ENCODE data around the gene CDKAL1. TPM values are rescaled to one million over a fixed set of nuclear protein-coding genes. Genes with fewer than 3 reads are reported as not detected.

The CDKAL1 gene
- total RNA-seq, 1 donor from 2014 or later, result 9.1 TPM

GRCh38 chr6:20599302-20600051 lies 65.2 kb downstream of the CDKAL1 start:
- intact Hi-C loops (cut with micrococcal nuclease), result no loop called here
- DNase-seq, result no peak
- H3K4me3 ChIP-seq, result no peak overlapping the region
- H3K36me3 ChIP-seq, result peaks cover 24% of the 10 kb centered on the region
- no peaks in the 10 kb centered on the region for H3K27me3 ChIP-seq (ENCODE audit: low read depth)
- TF ChIP-seq CTCF (IDR thresholded peaks at IDR 0.05; ENCODE audit: borderline replicate concordance), result no peak
- H3K9me3 ChIP-seq (replicated peaks), result peaks cover 5% of the 10 kb centered on the region
- no peaks in the 10 kb centered on the region for H3K4me1 ChIP-seq
- no peak overlapping the region for H3K27ac ChIP-seq (replicated peaks)

- TF ChIP-seq CTCF (IDR thresholded peaks at IDR 0.05; ENCODE audit: borderline replicate concordance), result no peak
- Histone ChIP-seq H3K36me3 (peaks cover 14% of the 10 kb centered on the region), H3K4me3 (no peak overlapping the region), H3K27me3 (ENCODE audit: low read depth) (no peaks in the 10 kb centered on the region), H3K4me1 (no peaks in the 10 kb centered on the region), H3K9me3 (replicated peaks) (no peaks in the 10 kb centered on the region), H3K27ac (replicated peaks) (no peak overlapping the region)
- DNase-seq, result no peak
- intact Hi-C loops (cut with micrococcal nuclease), result no loop called here
Observed at GRCh38 chr6:20600831-20601230, 66.6 kb downstream of the CDKAL1 start.

- no peak for TF ChIP-seq CTCF (IDR thresholded peaks at IDR 0.05; ENCODE audit: borderline replicate concordance)
- Histone ChIP-seq H3K36me3 (peaks cover 3% of the 10 kb centered on the region), H3K4me1 (no peaks in the 10 kb centered on the region), H3K4me3 (no peak overlapping the region), H3K27ac (replicated peaks) (no peak overlapping the region), H3K27me3 (ENCODE audit: low read depth) (no peaks in the 10 kb centered on the region), H3K9me3 (replicated peaks) (no peaks in the 10 kb centered on the region)
- intact Hi-C loops (cut with micrococcal nuclease), result no loop called here
- DNase-seq, result no peak
Observed at GRCh38 chr6:20604159-20604558, 69.9 kb downstream of the CDKAL1 start.

GRCh38 chr6:20605061-20605460 lies 70.8 kb downstream of the CDKAL1 start:
- intact Hi-C loops (cut with micrococcal nuclease), result no loop called here
- H3K27me3 ChIP-seq (ENCODE audit: low read depth), result no peaks in the 10 kb centered on the region
- no peaks in the 10 kb centered on the region for H3K4me1 ChIP-seq
- H3K36me3 ChIP-seq, result no peaks in the 10 kb centered on the region
- H3K4me3 ChIP-seq, result no peak overlapping the region
- no peak for DNase-seq
- H3K27ac ChIP-seq (replicated peaks), result no peak overlapping the region
- peaks cover 4% of the 10 kb centered on the region for H3K9me3 ChIP-seq (replicated peaks)
- no peak for TF ChIP-seq CTCF (IDR thresholded peaks at IDR 0.05; ENCODE audit: borderline replicate concordance)

GRCh38 chr6:20605581-20605980 lies 71.3 kb downstream of the CDKAL1 start:
- Histone ChIP-seq H3K27me3 (ENCODE audit: low read depth) (no peaks in the 10 kb centered on the region), H3K9me3 (replicated peaks) (peaks cover 4% of the 10 kb centered on the region), H3K36me3 (no peaks in the 10 kb centered on the region), H3K27ac (replicated peaks) (no peak overlapping the region), H3K4me3 (no peak overlapping the region), H3K4me1 (no peaks in the 10 kb centered on the region)
- DNase-seq, result no peak
- no peak for TF ChIP-seq CTCF (IDR thresholded peaks at IDR 0.05; ENCODE audit: borderline replicate concordance)
- intact Hi-C loops (cut with micrococcal nuclease), result no loop called here
